LNCaP clone FGC (cell line): ENCODE data around the gene MXRA5.

Experiments used
- DNase-seq: peaks from one replicate; pipeline ENCODE4 v3.0.0-alpha.2; 2011; ENCODE audit warnings: low read depth
- H3K4me3 ChIP-seq: 2 replicates; pipeline ENCODE4 v1.5.1; 2011; ENCODE audit warnings: mild to moderate bottlenecking, low read depth, low read length, control low read depth
- CTCF ChIP-seq: IDR thresholded peaks from 2 replicates; pipeline ENCODE4 v1.5.1; 2012; ENCODE audit warnings: mild to moderate bottlenecking; ENCODE audit not compliant: control insufficient read depth, insufficient read depth; ENCODE audit errors: extremely low read depth

MXRA5 gene

GRCh38 chrX:3268829-3269228 is 77.6 kb downstream of the MXRA5 start:
- no peak overlapping the region for H3K4me3 ChIP-seq
- DNase-seq, result no peak
- no peak for TF ChIP-seq CTCF

DNA sequence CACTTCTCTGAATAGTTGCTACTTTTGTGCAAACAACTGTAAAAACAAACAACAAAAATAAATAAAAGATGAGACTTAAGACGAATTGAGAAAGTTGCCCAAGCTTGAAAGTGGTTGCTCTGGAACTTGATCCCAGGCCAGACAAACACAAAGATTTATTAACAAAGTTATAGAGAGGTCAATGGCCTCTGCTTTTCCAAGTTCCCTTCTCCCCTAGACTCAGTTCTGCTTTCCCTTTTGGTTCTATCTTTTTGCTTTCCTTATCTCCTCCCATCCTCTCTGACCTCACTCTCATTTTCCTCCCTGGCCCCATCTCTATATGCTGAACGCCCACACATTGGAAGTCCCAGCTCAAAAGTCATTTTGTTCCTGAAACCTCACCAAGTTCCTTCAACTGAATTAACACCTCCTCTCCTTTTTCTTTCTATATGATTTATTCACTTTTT is 82.7 kb downstream of the MXRA5 start:
- DNase-seq, result no peak

DNA sequence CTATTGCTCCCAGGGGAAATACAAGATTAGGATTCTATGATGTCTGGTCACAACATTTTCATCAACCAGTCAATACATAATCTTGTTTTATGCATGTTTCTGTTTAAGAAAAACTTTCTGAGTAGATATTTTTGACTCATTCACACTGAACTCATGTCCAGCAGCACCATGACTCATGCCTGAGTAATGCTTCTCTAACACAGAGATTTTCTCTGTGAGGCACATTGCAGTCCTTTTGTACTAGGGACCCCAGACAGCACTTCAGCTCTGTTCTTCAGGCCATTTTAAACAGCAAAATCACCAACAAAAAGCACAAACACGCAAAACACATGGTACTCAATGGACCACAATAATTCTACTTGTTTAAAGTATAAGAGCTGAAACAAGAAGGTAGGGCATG is 83.6 kb downstream of the MXRA5 start:
- no peak overlapping the region for H3K4me3 ChIP-seq

More for the DNA sequence above, 82.7 kb downstream of the MXRA5 start:
- H3K4me3 ChIP-seq, result no peak overlapping the region
- no peak for TF ChIP-seq CTCF

More for the DNA sequence above, 83.6 kb downstream of the MXRA5 start:
- no peak for DNase-seq
- no peak for TF ChIP-seq CTCF
